ENCODE measurements around the gene SENP6.

SENP6 gene

DNA sequence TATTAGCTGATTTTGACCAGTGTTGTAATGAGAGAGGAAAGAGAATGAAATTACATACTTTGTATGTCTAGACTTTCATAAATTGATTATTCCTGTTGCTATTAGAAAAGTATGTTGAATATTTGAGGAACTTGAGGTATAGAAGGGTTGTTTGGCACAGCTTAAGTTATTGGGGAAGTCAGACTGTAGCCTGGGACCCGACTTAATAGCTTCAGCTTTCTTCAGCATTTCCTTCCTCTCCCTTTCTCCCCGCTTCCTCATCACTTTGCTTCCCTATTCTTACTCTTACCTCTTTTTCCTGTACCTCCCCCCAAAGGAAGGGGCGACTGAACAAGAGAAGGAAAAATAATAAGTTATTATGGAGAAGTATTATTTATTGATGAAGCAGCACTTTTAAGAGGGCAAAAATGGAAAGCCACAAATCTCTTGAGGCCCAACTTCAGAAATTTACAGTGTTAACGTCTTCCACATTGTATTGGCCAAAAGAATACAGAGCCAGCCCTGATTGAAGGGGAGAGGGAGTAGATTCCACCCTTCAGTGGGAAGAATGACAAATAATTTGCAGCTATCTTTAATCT lies 7.4 kb downstream of the SENP6 start:
- H3K27ac ChIP-seq (ENCODE audit: low read length): no peak overlapping the region
- no peaks in the 10 kb centered on the region for H3K36me3 ChIP-seq (ENCODE audit: control insufficient read depth in 1 of 2, insufficient read depth in 2 of 2, low read length in 2 of 2)
- no peaks in the 10 kb centered on the region for H3K27me3 ChIP-seq (ENCODE audit: low read depth, low read length)
- peaks cover 24 to 84% of the 10 kb centered on the region in 2 donors for H3K4me1 ChIP-seq (ENCODE audit: control insufficient read depth in 1 of 2, insufficient read depth in 2 of 2, low read length in 2 of 2)
- no peaks in the 10 kb centered on the region for H3K9me3 ChIP-seq (ENCODE audit: control insufficient read depth in 1 of 2, low read length in 2 of 2)
- H3K4me3 ChIP-seq (ENCODE audit: low read depth in 1 of 2, low read length in 2 of 2): no peak overlapping the region

DNA sequence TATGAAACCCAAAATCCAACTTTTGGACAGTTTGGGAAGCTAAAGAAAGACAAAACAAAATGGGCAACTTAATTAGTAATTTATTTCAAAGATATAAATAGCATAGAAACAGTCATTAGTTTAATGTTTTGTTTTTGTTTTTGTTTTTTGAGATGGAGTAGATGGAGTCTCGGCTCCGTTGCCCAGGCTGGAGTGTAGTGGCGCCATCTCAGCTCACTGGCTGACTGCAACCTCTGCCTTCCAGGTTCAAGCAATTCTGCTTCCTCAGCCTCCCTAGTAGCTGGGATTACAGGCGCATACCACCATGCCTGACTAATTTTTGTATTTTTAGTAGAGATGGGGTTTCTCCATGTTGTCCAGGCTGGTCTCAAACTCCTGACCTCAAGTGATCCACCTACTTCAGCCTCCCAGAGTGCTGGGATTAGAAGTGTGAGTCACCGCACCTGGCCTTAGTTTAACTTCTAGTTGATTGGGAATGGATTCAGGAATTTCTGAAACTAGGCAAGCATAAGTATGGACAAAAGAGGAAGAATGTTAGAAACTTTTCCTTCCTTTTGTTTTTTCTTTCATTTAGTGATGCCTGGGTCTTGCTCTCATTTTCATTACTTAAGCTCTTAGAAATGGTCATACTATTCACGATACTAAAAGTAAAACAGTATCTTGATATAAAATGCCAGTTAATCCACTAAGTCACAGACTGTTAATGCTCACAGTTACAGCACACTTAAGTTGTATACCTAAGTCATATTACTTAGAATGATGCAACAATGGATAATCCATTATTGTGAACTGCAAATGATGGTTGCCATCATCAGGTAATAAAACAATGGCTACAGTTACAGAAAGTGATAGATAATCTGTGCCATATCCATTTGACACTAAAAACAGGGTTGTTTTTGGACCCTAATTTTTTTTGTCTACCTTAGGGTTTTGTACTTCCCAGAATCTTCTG lies 8.2 kb downstream of the SENP6 start:
- H3K9me3 ChIP-seq (ENCODE audit: control insufficient read depth in 1 of 2, low read length in 2 of 2): no peaks in the 10 kb centered on the region
- no peak overlapping the region for H3K4me3 ChIP-seq (ENCODE audit: low read depth in 1 of 2, low read length in 2 of 2)
- H3K36me3 ChIP-seq (ENCODE audit: control insufficient read depth in 1 of 2, insufficient read depth in 2 of 2, low read length in 2 of 2): no peaks in the 10 kb centered on the region
- H3K4me1 ChIP-seq (ENCODE audit: control insufficient read depth in 1 of 2, insufficient read depth in 2 of 2, low read length in 2 of 2): peaks cover 24 to 76% of the 10 kb centered on the region in 2 donors
- H3K27me3 ChIP-seq (ENCODE audit: low read depth, low read length): no peaks in the 10 kb centered on the region
- H3K27ac ChIP-seq (ENCODE audit: low read length): peak overlapping the region; percentile 13

DNA sequence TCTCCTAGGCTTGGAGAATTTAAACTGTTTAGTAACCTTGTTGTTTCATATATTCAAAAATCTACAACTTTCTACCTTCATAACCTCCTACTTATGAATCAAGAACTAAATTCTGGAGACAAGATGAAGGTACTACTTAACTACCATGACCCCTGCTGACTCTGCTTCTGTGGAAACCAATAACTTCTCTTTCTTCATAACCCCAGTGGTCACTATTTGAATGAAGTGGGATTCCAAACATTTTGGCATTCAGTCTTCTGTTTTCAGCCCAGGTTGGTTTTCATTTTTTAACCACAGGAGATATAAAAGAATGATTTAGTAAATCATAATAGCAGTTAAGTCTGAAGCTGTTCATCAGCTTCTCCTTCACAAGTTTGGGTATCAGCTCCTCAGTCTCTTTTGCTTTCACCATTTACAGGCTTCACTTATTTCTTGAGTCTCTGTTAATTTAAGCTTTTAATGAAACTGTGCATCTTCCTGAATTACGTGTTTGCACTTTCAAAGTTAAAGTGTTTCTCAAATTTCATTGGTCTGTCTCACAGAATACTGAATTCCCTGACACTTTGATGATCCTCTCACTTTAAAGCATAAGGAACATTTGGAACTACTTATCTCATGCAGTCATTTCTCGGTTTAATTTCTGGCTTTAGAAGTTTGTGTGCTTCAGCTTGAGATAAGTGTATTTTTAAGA lies 9.5 kb downstream of the SENP6 start:
- H3K9me3 ChIP-seq (ENCODE audit: control insufficient read depth in 1 of 2, low read length in 2 of 2): no peaks in the 10 kb centered on the region
- H3K4me3 ChIP-seq (ENCODE audit: low read depth in 1 of 2, low read length in 2 of 2): no peak overlapping the region
- H3K4me1 ChIP-seq (ENCODE audit: control insufficient read depth in 1 of 2, insufficient read depth in 2 of 2, low read length in 2 of 2): peaks cover 24 to 72% of the 10 kb centered on the region in 2 donors
- no peak overlapping the region for H3K27ac ChIP-seq (ENCODE audit: low read length)
- H3K36me3 ChIP-seq (ENCODE audit: control insufficient read depth in 1 of 2, insufficient read depth in 2 of 2, low read length in 2 of 2): no peaks in the 10 kb centered on the region
- H3K27me3 ChIP-seq (ENCODE audit: low read depth, low read length): no peaks in the 10 kb centered on the region

DNA sequence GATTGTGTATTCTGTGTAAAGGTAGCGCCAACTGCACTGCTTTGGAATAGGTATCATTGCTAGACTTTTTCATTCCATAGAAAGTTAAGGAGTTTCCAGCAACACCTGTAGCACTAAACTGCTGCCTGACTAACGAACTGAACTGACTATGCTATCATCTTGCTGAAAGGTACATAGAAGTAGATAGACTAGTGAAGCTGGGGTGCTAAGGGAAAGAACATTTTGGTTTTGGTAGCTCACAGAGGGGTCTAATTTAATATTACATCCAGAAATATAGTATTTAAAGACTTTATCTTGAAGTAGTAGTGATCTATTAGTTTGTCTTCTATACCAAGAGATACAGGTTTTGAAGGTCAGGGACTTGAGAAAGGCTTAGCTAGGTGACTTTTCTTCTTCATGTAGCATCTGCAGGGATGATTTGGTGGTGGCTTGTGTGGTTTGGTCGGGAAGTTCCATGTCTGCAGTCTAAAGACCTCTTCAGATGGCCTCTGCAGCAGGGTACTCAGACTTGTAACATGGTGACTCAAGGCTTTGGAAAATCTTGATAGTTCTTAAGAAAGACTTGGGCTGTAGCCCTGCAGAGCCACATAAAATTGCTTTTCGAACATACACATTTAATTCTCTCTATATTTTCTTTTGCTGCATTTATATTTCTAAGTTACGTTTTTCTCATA lies 10.2 kb downstream of the SENP6 start:
- Histone ChIP-seq H3K27ac (ENCODE audit: low read length) (no peak overlapping the region), H3K36me3 (ENCODE audit: control insufficient read depth in 1 of 2, insufficient read depth in 2 of 2, low read length in 2 of 2) (no peaks in the 10 kb centered on the region), H3K9me3 (ENCODE audit: control insufficient read depth in 1 of 2, low read length in 2 of 2) (no peaks in the 10 kb centered on the region), H3K27me3 (ENCODE audit: low read depth, low read length) (no peaks in the 10 kb centered on the region), H3K4me1 (ENCODE audit: control insufficient read depth in 1 of 2, insufficient read depth in 2 of 2, low read length in 2 of 2) (peaks cover 24 to 70% of the 10 kb centered on the region in 2 donors), H3K4me3 (ENCODE audit: low read depth in 1 of 2, low read length in 2 of 2) (no peak overlapping the region)

- peak overlapping the region; percentile 64 for H3K27ac ChIP-seq (ENCODE audit: low read length)
- H3K4me1 ChIP-seq (ENCODE audit: control insufficient read depth in 1 of 2, insufficient read depth in 2 of 2, low read length in 2 of 2): peaks cover 24 to 64% of the 10 kb centered on the region in 2 donors
- no peaks in the 10 kb centered on the region for H3K36me3 ChIP-seq (ENCODE audit: control insufficient read depth in 1 of 2, insufficient read depth in 2 of 2, low read length in 2 of 2)
- no peak overlapping the region for H3K4me3 ChIP-seq (ENCODE audit: low read depth in 1 of 2, low read length in 2 of 2)
- no peaks in the 10 kb centered on the region for H3K27me3 ChIP-seq (ENCODE audit: low read depth, low read length)
- H3K9me3 ChIP-seq (ENCODE audit: control insufficient read depth in 1 of 2, low read length in 2 of 2): no peaks in the 10 kb centered on the region
These were observed 10.8 kb downstream of the SENP6 start for GRCh38 chr6:75612434-75612833.

DNA sequence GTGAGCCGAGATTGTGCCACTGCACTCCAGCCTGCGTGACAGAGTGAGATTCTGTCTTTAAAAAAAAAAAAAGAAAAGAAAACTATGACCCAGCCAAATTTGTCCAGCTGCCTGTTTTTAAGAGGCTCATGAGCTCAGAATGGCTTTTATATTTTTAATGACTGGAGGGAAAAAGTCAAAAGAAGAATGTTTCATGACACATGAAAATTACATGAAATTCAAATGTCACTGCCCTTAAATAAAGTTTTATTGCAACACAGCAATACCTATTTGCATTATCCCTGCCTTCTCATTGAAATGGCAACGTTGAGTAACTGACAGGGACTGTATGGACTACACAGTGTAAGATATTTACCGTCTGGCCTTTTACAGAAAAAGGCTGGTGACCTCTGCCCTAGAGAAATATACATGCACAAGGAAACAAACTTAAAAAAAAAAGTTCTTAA lies 11.4 kb downstream of the SENP6 start:
- Histone ChIP-seq H3K27ac (ENCODE audit: low read length) (peak overlapping the region; percentile 64), H3K27me3 (ENCODE audit: low read depth, low read length) (no peaks in the 10 kb centered on the region), H3K9me3 (ENCODE audit: control insufficient read depth in 1 of 2, low read length in 2 of 2) (no peaks in the 10 kb centered on the region), H3K4me1 (ENCODE audit: control insufficient read depth in 1 of 2, insufficient read depth in 2 of 2, low read length in 2 of 2) (peaks cover 24 to 57% of the 10 kb centered on the region in 2 donors), H3K36me3 (ENCODE audit: control insufficient read depth in 1 of 2, insufficient read depth in 2 of 2, low read length in 2 of 2) (no peaks in the 10 kb centered on the region), H3K4me3 (ENCODE audit: low read depth in 1 of 2, low read length in 2 of 2) (peak overlapping the region in 1 of 2 donors; percentile 31)

GRCh38 chr6:75618437-75618836 lies 16.8 kb downstream of the SENP6 start:
- Histone ChIP-seq H3K4me3 (ENCODE audit: low read depth in 1 of 2, low read length in 2 of 2) (no peak overlapping the region), H3K27ac (ENCODE audit: low read length) (no peak overlapping the region), H3K27me3 (ENCODE audit: low read depth, low read length) (no peaks in the 10 kb centered on the region), H3K36me3 (ENCODE audit: control insufficient read depth in 1 of 2, insufficient read depth in 2 of 2, low read length in 2 of 2) (no peaks in the 10 kb centered on the region), H3K9me3 (ENCODE audit: control insufficient read depth in 1 of 2, low read length in 2 of 2) (no peaks in the 10 kb centered on the region), H3K4me1 (ENCODE audit: control insufficient read depth in 1 of 2, insufficient read depth in 2 of 2, low read length in 2 of 2) (peaks cover 12 to 28% of the 10 kb centered on the region in 2 donors)

DNA sequence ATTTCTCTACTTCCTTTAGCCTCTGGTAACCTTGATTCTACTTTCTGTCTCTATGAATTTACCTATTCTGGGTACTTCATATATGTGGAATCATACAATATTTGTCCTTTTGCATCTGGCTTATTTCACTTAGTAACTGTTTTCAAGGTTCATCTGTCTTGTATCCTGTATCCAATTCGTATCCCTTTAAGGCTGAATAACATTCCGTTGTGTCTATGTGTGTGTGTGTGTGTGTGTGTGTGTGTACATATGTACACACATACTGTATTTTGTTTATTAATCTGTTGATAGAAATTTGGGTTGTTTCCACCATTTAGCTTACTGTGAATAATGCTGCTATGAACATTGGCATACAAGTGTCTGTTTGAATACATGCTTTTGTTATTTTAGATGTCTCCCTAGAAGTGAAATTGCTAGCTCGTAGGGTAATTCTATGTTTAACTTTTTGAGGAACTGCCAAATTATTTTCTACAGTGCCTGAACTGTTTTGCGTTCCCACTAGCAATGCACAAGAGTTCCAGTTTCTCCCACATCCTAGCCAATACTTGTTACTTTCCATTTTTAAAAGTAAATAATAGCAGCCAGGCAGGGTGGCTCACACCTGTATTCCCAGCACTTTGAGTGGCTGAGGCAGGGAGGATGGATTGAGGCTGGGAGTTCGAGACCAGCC lies 17.7 kb downstream of the SENP6 start:
- no peak overlapping the region for H3K4me3 ChIP-seq (ENCODE audit: low read depth in 1 of 2, low read length in 2 of 2)
- peak overlapping the region; percentile 42 for H3K27ac ChIP-seq (ENCODE audit: low read length)
- peaks cover 1 to 5% of the 10 kb centered on the region in 2 donors for H3K36me3 ChIP-seq (ENCODE audit: control insufficient read depth in 1 of 2, insufficient read depth in 2 of 2, low read length in 2 of 2)
- H3K9me3 ChIP-seq (ENCODE audit: control insufficient read depth in 1 of 2, low read length in 2 of 2): no peaks in the 10 kb centered on the region
- no peaks in the 10 kb centered on the region for H3K27me3 ChIP-seq (ENCODE audit: low read depth, low read length)
- H3K4me1 ChIP-seq (ENCODE audit: control insufficient read depth in 1 of 2, insufficient read depth in 2 of 2, low read length in 2 of 2): peaks cover 6 to 24% of the 10 kb centered on the region in 2 donors

DNA sequence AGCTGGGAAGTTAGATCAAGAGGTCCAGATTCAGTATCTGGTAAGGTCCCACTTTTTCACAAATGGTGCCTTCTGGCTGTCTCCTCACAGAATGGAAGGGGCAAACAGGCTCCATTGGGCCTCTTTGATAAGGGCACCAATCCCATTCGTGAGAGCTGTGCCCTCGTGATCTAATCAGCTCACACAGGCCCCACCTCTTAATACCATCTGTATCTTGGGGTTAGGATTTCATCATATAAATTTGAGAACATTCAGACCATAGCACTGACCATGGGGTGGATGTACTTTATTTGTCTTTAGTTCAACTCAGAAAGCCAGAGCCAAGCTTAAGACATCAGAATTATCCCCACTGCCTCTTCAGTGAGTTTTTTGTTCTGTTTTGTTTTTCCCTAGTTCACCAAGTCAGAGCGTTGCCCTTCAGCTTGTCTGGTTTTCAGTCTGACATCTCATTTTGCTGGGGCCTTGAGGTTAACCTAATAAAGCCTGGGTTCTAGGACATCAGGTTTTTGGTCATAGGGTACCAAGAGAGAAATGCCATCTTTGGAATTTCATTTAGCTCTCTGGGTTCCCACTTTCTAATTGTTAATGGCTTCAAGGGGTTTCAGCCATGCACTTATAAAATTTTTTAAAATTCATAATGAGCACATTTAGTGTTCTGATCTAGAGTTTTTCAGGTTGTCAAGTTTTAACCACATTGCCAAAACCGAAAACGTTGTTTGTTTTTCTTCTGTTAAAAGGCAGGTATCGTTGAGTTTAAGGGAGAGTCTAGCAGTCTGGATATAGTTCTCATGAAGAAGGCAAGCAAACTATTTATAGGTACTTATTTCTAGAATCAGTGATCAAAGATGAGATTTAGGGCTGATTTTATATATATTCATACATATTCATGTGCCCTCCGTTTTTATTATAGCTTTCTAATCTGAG lies 19.0 kb downstream of the SENP6 start:
- Histone ChIP-seq H3K27me3 (ENCODE audit: low read depth, low read length) (no peaks in the 10 kb centered on the region), H3K36me3 (ENCODE audit: control insufficient read depth in 1 of 2, insufficient read depth in 2 of 2, low read length in 2 of 2) (peaks cover 3 to 11% of the 10 kb centered on the region in 2 donors), H3K4me1 (ENCODE audit: control insufficient read depth in 1 of 2, insufficient read depth in 2 of 2, low read length in 2 of 2) (peaks cover 6 to 25% of the 10 kb centered on the region in 2 donors), H3K4me3 (ENCODE audit: low read depth in 1 of 2, low read length in 2 of 2) (no peak overlapping the region), H3K27ac (ENCODE audit: low read length) (no peak overlapping the region), H3K9me3 (ENCODE audit: control insufficient read depth in 1 of 2, low read length in 2 of 2) (no peaks in the 10 kb centered on the region)

GRCh38 chr6:75621846-75622245 lies 20.2 kb downstream of the SENP6 start:
- Histone ChIP-seq H3K27ac (ENCODE audit: low read length) (no peak overlapping the region), H3K9me3 (ENCODE audit: control insufficient read depth in 1 of 2, low read length in 2 of 2) (no peaks in the 10 kb centered on the region), H3K27me3 (ENCODE audit: low read depth, low read length) (no peaks in the 10 kb centered on the region), H3K4me1 (ENCODE audit: control insufficient read depth in 1 of 2, insufficient read depth in 2 of 2, low read length in 2 of 2) (peaks cover 6 to 25% of the 10 kb centered on the region in 2 donors), H3K4me3 (ENCODE audit: low read depth in 1 of 2, low read length in 2 of 2) (no peak overlapping the region), H3K36me3 (ENCODE audit: control insufficient read depth in 1 of 2, insufficient read depth in 2 of 2, low read length in 2 of 2) (peaks cover 3 to 11% of the 10 kb centered on the region in 2 donors)

All from muscle layer of duodenum (tissue), 2 donors.